ENCODE results near the gene ZDHHC19.

GRCh38 chr3:196202516-196202970 lies 8.7 kb downstream of the ZDHHC19 start:
- no peak for TF ChIP-seq CTCF (IDR thresholded peaks at IDR 0.05)
- no peak for TF ChIP-seq POLR2A (IDR thresholded peaks at IDR 0.05)
- TF ChIP-seq POLR2AphosphoS5 (IDR thresholded peaks at IDR 0.05) = no peak
- no peak for TF ChIP-seq EP300 (IDR thresholded peaks at IDR 0.05)
